A673 (cell line): Measurements from ENCODE around the gene STIP1. TPM values are rescaled to one million over a fixed set of nuclear protein-coding genes. Genes with fewer than 3 reads are reported as not detected.
A peak's percentile ranks its signal among the peaks of the same experiment; 100 is the strongest.

Source experiments
- BruUV-seq: library from RNA; stranded (reverse); fragments of 400-500 nt; replicated peaks from 2 replicates; lab custom pipeline; 2021; lab: Mats Ljungman, UMichigan
- CTCF ChIA-PET: fragments of 300-600 bp; sonication (Branson Sonifier 250); formaldehyde crosslinking; loops from one replicate; lab custom pipeline; 2022; ENCODE audit warnings: antibody characterized with exemption; lab: Charles Lee
- POLR2A ChIA-PET: fragments of 300-600 bp; sonication (Branson Sonifier 250); formaldehyde crosslinking; loops from one replicate; lab custom pipeline; 2022; ENCODE audit warnings: antibody characterized with exemption; ENCODE audit not compliant: low non-redundant PET; lab: Charles Lee
- DNase-seq: peaks from one replicate; pipeline ENCODE4 v3.0.0-alpha.2; 2015; ENCODE audit warnings: low spot score
- H3K27ac ChIP-seq: fragments of 200-600 bp; sonication (generic); 2 replicates; pipeline ENCODE4 v1.5.1; 2016; ENCODE audit warnings: mixed run types, low read depth, mild to moderate bottlenecking, mixed read lengths, antibody characterized with exemption, low read length; ENCODE audit not compliant: poor library complexity, severe bottlenecking
- H3K27me3 ChIP-seq: fragments of 200-600 bp; sonication (generic); replicated peaks from 2 replicates; pipeline ENCODE4 v1.6.1; 2017; ENCODE audit warnings: mixed run types, low read depth, mild to moderate bottlenecking, mixed read lengths, antibody characterized with exemption, low read length; ENCODE audit not compliant: insufficient read depth, poor library complexity
- H3K36me3 ChIP-seq: fragments of 200-600 bp; sonication (generic); 2 replicates; pipeline ENCODE4 v1.6.1; 2016; ENCODE audit warnings: mixed run types, mild to moderate bottlenecking, mixed read lengths, antibody characterized with exemption, low read length; ENCODE audit not compliant: insufficient read depth, poor library complexity, severe bottlenecking
- H3K4me1 ChIP-seq: fragments of 200-600 bp; sonication (generic); 2 replicates; pipeline ENCODE4 v1.6.1; 2017; ENCODE audit warnings: mixed run types, mild to moderate bottlenecking, mixed read lengths, antibody characterized with exemption, low read length; ENCODE audit not compliant: insufficient read depth, poor library complexity, severe bottlenecking
- H3K4me3 ChIP-seq: fragments of 200-600 bp; sonication (generic); 2 replicates; pipeline ENCODE4 v1.5.1; 2016; ENCODE audit warnings: low read depth, mixed run types, mild to moderate bottlenecking, mixed read lengths, low read length; ENCODE audit not compliant: poor library complexity, severe bottlenecking
- H3K9me3 ChIP-seq: fragments of 200-600 bp; sonication (generic); 2 replicates; pipeline ENCODE4 v1.6.1; 2016; ENCODE audit warnings: mixed run types, low read depth, mild to moderate bottlenecking, mixed read lengths, antibody characterized with exemption, low read length; ENCODE audit not compliant: poor library complexity, severe bottlenecking
- EZH2 ChIP-seq: fragments of 200-600 bp; sonication (generic); IDR thresholded peaks from 2 replicates; pipeline ENCODE4 v1.6.1; 2017; ENCODE audit warnings: borderline replicate concordance, low read depth, mild to moderate bottlenecking, mixed read lengths, antibody characterized with exemption, low read length; ENCODE audit not compliant: poor library complexity, severe bottlenecking
- intact Hi-C: fragments of 100-400 bp; cut with micrococcal nuclease; formaldehyde crosslinking; loops from one replicate; pipeline ENCODE4 v1.10.0; 2022; ENCODE audit not compliant: unreplicated experiment
- total RNA-seq: library from RNA; stranded (reverse); gene quantifications from 2 replicates; pipeline ENCODE4 v1.2.3, GENCODE V29; 2021
- TF ChIP-seq, protein P1 (sequence below): fragments of 300-800, 200-600 bp; sonication (generic); conservative IDR thresholded peaks from 2 replicates; pipeline ENCODE4 v1.5.1; 2017; ENCODE audit warnings: low read depth, mild to moderate bottlenecking, antibody characterized with exemption, low read length, moderate library complexity, mixed read lengths

STIP1 gene
- total RNA-seq, 1 experiment from 2014 or later = 577 TPM

DNA sequence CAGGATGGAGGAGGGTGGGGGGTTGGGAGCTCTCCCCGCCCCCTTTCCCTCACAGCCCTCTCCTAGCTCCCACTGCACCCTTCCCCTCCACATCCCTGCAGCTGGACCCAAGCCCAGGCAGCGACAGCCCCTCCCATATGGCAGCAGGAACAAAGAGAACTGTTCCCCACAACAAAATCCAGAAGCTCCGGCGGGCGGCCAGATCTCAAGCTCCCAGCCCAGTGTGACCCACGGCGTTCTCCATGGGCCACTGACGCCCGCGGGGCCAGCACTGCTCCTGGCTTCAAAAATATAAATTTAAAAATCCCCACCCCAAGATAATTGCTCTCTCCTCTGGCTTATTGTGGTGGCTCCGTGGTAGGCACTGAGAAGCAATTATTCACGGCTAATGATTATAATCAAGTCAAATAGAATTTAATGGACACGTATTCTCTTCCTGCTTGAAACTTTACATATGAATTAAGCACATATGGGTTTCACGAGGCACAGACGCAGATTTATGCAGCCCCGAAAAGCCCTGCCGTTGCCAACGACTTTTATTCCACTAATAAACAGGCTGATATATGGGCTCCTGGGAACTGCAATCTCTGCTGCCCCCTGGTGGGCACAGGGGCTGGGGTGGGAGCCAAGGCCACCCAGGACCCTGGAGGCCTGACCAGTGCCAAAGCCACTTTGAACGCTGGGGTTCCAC is 37.6 kb upstream of the STIP1 start:
- Histone ChIP-seq H3K36me3 (no peaks in the 10 kb centered on the region), H3K4me1 (peaks cover 22% of the 10 kb centered on the region), H3K27ac (peak overlapping the region; percentile 75), H3K4me3 (peak overlapping the region; percentile 34), H3K27me3 (no peaks in the 10 kb centered on the region), H3K9me3 (no peaks in the 10 kb centered on the region)
- POLR2A ChIA-PET = no interaction called here
- TF ChIP-seq, protein P1, sequence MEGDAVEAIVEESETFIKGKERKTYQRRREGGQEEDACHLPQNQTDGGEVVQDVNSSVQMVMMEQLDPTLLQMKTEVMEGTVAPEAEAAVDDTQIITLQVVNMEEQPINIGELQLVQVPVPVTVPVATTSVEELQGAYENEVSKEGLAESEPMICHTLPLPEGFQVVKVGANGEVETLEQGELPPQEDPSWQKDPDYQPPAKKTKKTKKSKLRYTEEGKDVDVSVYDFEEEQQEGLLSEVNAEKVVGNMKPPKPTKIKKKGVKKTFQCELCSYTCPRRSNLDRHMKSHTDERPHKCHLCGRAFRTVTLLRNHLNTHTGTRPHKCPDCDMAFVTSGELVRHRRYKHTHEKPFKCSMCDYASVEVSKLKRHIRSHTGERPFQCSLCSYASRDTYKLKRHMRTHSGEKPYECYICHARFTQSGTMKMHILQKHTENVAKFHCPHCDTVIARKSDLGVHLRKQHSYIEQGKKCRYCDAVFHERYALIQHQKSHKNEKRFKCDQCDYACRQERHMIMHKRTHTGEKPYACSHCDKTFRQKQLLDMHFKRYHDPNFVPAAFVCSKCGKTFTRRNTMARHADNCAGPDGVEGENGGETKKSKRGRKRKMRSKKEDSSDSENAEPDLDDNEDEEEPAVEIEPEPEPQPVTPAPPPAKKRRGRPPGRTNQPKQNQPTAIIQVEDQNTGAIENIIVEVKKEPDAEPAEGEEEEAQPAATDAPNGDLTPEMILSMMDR = peak; percentile 100
- TF ChIP-seq EZH2 = no peak
- CTCF ChIA-PET = interaction anchor here (0.6 to 1.5 kb wide), 9 partner anchors 9 to 1740 kb away, joined by 3 to 9 read pairs (median 3); partner anchors contain the start of gene FIBP
- DNase-seq = peak; percentile 94
- intact Hi-C loops = loop anchor here (1.0 to 5.0 kb wide), 3 partner anchors 148 to 671 kb away; partner anchors contain the start of gene MARK2
- no TSS peak for BruUV-seq

DNA sequence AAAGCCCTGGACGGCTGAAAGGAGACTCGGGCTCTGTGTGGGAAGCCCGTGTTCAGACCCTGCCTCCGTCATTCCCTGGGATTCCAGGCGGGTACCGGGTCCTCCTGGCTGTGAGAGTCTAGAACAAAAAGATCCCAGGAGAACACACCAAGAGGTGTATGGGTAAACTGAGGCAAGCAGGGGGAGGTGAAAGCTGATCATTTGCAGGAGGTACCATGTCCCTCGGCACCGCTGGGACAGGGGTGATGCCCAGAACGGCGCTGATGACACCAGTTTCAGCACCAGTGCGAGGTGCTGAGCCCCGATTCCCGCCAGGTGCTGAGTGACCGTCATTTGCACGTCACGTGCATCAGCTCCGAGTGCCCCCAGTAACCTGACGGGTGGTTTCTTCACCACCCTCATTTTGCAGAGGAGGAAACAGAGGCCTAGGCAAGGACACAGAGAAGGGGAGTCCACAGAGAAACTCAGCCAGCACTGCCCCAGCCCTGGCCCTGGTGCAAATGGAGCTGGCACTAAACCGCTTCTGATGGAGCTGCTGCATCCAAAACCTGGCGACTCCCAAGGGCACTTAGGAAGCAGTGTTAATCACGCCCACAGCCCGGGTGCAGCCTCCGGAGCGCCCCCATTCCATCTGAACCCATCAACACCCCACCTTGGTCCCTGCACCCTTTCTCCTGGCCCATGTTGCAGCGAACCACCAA is 36.9 kb upstream of the STIP1 start:
- TF ChIP-seq, protein P1 = no peak; the same call in none of the 2 replicates
- TF ChIP-seq EZH2 = no peak
- no peak for DNase-seq
- POLR2A ChIA-PET = no interaction called here
- Histone ChIP-seq H3K27ac (peak overlapping the region; percentile 38), H3K4me3 (peak overlapping the region; percentile 34), H3K4me1 (peaks cover 22% of the 10 kb centered on the region), H3K36me3 (no peaks in the 10 kb centered on the region), H3K9me3 (no peaks in the 10 kb centered on the region), H3K27me3 (no peaks in the 10 kb centered on the region)
- intact Hi-C loops = loop anchor here (1.0 to 5.0 kb wide), 3 partner anchors 149 to 672 kb away; partner anchors contain the start of gene MARK2
- BruUV-seq = no TSS peak
- CTCF ChIA-PET = interaction anchor here (0.6 to 1.3 kb wide), 5 partner anchors 13 to 204 kb away, joined by 3 to 6 read pairs (median 5); no protein-coding TSS in a partner anchor

DNA sequence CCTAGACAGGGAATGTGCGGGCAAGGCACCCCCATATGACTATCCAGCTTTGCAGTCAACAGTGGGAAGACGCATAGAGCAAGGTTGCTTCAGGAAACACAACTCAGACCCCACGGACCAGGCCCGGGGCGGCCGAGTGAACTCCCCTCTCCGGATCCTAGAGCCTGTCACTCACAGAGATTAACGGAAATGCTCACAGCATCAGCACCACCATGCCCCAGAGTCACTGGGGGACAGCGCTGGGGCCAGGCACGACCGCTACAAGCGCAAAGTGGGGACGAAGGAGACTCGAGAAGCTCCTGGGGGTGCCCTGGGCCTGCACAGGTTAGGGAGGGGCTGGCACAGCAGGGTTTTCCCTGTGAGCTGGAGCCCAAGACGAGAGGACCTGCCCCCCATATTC is 35.9 kb upstream of the STIP1 start:
- TF ChIP-seq EZH2 = no peak
- TF ChIP-seq, protein P1 = no peak
- CTCF ChIA-PET = interaction anchor here (0.8 to 1.3 kb wide), 3 partner anchors 14 to 148 kb away, joined by 3 to 6 read pairs (median 5); no protein-coding TSS in a partner anchor
- DNase-seq = no peak
- no peaks in the 10 kb centered on the region for H3K36me3 ChIP-seq
- no peak overlapping the region for H3K27ac ChIP-seq
- POLR2A ChIA-PET = no interaction called here
- H3K4me1 ChIP-seq = peaks cover 22% of the 10 kb centered on the region
- no peaks in the 10 kb centered on the region for H3K27me3 ChIP-seq
- no peaks in the 10 kb centered on the region for H3K9me3 ChIP-seq
- H3K4me3 ChIP-seq = no peak overlapping the region
- no TSS peak for BruUV-seq
- intact Hi-C loops = no loop called here
